RPMI7951 (cell line): ENCODE results near the gene CHRM2. TPM values are rescaled to one million over a fixed set of nuclear protein-coding genes. Genes with fewer than 3 reads are reported as not detected.

Experiments
- DNase-seq: peaks from one replicate; pipeline ENCODE4 v3.0.0-alpha.2; 2012; ENCODE audit warnings: low read depth
- total RNA-seq: library from RNA; depleted of rRNA; stranded (reverse); fragments of >200 nt; shearing (Covaris generic); gene quantifications from 2 replicates; pipeline ENCODE4 v1.2.3, GENCODE V29; 2014

CHRM2 gene
- total RNA-seq, 1 experiment from 2014 or later: 0.84 TPM

DNA sequence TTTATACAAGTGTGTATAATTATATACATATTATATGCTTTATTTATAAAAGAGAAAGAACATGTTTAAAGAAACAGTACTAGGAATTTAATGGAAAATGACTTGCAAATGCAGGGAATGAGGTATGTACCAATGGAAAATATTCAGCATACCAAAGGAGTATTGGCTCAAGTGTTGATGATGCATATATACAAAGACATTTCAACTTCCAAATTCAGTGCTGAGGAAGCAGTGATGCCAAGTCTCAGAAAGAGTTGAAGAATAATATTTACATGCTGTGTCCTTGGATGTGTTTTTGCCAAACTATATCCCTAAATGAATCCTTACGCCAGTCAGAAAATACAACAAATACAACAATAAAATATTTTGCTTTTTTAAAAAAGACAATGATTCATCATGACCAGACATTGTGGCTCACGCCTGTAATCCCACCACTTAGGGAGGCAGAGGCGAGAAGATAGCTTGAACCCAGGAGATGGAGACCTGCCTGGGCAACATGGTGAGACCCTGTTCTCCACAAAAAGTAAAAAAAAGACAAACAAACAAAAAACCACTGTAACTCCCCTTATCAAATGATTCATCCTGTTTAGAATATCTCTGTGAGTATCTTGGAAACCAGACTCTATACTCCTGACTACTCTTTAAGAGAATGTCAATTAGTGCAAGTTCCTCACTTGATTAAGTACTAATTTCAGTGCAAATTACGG lies 157.2 kb downstream of the CHRM2 start:
- no peak for DNase-seq

DNA sequence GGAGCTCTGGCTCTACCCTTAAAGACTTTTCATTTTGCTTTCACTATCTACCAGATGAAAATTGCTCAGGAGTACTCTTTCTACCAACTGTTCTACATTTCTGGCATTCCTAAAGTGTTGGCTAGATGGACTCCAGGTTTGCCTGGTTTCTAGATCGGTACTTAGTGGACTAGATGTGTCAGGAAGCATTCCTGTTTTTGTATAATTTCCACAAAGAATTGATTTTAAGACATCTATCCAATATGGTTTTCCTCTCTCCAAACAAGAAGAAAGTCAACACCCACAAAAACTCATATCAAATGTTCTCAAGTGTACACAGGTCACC lies 157.7 kb downstream of the CHRM2 start:
- DNase-seq: no peak

DNA sequence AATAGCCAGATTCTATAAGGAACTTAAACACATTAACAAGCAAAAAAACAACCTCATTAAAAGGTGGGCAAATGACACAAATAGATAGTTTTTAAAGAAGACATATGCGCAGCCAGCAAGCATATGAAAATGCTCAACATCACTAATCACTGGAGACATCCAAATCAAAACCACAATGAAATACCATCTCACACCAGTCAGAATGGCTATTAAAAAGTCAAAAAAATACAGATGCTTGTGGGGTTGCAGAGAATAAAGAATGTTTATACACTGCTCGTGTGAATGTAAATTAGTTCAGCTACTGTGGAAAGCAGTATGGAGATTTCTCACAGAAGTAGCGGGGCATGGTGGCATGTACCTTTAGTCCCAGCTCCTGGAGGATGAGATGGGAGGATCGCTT lies 164.0 kb downstream of the CHRM2 start:
- DNase-seq: peak; percentile 21

DNA sequence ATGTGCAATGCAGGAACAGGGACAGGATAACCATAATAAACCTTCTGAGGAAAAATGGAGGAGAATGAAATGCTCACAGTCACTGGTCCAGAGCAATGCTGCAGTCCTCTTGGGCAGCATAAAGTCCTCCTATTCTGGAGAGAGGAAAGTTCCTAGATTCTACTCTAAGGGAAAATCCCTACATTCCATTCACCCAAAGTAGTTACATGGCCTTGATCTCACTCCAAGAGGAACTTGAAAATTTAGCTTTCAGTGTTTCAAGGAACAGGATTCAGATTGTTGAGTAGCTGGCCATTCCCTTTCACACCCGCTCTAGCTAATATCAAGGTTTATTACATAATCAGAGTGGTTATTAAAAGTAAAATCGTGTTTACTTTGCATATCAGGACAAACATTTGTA lies 168.3 kb downstream of the CHRM2 start:
- peak; percentile 21 for DNase-seq

DNA sequence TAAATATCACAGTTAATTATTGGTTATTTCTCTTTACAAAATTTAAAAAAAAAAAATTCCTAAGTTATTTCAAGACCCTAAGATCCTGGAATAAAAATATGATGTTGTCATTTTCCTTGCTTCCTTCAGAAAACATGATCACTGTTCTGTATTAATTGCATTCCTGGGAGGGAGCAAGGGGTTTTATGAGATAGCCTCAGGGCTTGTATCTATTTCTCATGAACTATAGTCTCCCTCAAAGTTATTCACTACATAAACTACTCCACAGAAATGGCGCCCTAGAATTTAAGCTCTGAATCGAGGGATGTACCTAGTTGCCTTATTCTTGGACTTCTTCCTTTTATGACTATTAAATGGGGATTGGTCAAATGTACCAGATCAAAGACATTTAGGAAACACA lies 170.3 kb downstream of the CHRM2 start:
- no peak for DNase-seq

DNA sequence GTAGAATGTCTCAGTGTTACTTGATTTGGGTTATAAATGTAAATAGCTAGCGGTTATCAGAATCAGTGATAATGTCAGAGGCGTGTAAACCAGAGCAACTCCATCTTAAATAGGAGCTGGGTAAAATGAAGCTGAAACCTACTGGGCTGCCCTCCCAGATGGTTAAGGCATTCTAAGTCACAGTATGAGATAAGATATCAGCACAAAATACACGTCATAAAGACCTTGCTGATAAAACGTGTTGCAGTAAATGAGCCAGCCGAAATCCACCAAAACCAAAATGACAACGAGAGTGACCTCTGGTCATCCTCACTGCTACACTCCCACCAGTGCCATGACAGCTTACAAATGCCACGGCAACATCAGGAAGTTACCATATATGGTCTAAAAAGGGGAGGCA lies 172.3 kb downstream of the CHRM2 start:
- DNase-seq: peak; percentile 51

DNA sequence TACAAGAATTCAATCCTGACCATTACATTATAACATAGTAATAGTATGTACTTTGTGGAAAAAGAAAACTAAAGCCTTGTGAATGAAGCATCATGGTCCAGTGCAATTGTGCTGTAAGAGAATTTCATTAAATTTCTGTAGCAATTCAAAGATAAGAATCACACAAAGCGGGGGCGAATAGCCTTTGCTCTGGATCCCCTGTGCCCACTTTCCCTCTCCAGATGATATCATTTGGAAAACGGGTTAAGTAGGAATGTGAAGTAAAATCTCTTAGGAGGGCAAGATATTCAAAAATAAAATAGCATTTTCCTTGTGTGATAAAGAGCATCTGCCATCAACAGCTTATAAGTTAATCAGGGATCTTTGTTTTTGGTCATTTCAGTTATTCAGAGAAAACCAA lies 177.1 kb downstream of the CHRM2 start:
- DNase-seq: no peak

DNA sequence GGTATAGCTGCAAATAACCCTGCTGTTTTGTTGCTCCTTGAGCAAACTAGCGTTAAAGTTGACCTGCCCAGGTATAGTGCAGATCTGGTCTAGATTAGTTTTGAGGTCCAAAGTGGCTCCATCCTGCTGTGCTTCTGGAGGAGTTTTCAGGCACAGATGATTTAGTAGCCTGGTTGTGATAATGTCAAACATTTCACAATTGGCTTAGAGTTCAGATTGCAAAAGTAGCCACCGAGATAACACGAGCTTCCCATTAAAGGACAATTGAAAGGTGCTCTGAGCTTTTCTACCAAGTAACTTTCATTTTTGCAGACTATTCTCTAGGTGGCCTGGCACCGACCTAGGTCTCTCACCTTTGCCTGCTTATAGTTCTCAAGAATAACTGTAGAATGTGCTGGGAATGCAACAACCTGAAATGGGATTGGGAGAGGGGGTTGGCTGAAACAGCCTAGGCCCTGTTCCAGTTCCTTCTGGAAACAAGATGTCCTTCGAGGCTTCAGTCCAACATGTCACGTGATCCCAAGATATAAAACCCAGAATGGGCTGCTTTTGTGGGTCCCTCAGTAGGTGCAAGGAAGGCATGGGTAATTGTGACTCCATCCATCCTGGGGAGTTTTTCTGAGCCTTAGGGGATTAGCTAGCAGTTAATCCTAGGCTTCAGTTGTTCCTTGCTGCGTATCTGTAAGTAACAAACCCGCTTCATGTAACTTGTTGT lies 201.0 kb downstream of the CHRM2 start:
- DNase-seq: no peak
